HCT116 (cell line): Measurements from ENCODE around the gene GTF2IRD1.

ENCODE experiments used
- EZH2 ChIP-seq: fragments of 200-600 bp; sonication (generic); IDR thresholded peaks from 2 replicates; pipeline ENCODE4 v1.6.1; 2017; ENCODE audit warnings: antibody characterized with exemption, mixed run types
- EZH2phosphoT487 ChIP-seq: fragments of 200-600 bp; IDR thresholded peaks from 2 replicates; pipeline ENCODE4 v1.6.1; 2018; ENCODE audit warnings: antibody characterized with exemption, borderline replicate concordance
- POLR2A ChIP-seq: IDR thresholded peaks from 2 replicates; pipeline ENCODE4 v1.7.0; 2011; ENCODE audit warnings: borderline replicate concordance; ENCODE audit not compliant: insufficient read depth, insufficient read length; ENCODE audit errors: extremely low read depth
- RAD21 ChIP-seq: IDR thresholded peaks from 2 replicates; pipeline ENCODE4 v1.6.1; 2012; ENCODE audit warnings: low read depth, mild to moderate bottlenecking
- SIN3A ChIP-seq: IDR thresholded peaks from 2 replicates; pipeline ENCODE4 v1.6.1; 2012; ENCODE audit warnings: low read depth
- ZBTB33 ChIP-seq: IDR thresholded peaks from 2 replicates; pipeline ENCODE4 v1.6.1; 2011; ENCODE audit warnings: mild to moderate bottlenecking, low read length, moderate library complexity; ENCODE audit not compliant: insufficient replicate concordance; ENCODE audit errors: extremely low read depth
- TF ChIP-seq, protein P1 (sequence below), 3 experiments: fragments of 200-600 bp in 1 of 3; sonication (generic) in 1 of 3; IDR thresholded peaks in 2 of 3; conservative IDR thresholded peaks in 1 of 3; 2 replicates each; pipeline ENCODE4 v1.5.1; 2012 to 2017; ENCODE audit warnings: low read depth in 2 of 3, low read length in 2 of 3, antibody characterized with exemption in 1 of 3, borderline replicate concordance in 1 of 3, control low read depth in 1 of 3, mild to moderate bottlenecking in 1 of 3, mixed read lengths in 1 of 3, mixed run types in 1 of 3, moderate library complexity in 1 of 3; ENCODE audit not compliant: insufficient read depth in 1 of 3
- TF ChIP-seq, protein P2 (sequence below): IDR thresholded peaks from 2 replicates; pipeline ENCODE4 v1.6.1; 2012

DNA sequence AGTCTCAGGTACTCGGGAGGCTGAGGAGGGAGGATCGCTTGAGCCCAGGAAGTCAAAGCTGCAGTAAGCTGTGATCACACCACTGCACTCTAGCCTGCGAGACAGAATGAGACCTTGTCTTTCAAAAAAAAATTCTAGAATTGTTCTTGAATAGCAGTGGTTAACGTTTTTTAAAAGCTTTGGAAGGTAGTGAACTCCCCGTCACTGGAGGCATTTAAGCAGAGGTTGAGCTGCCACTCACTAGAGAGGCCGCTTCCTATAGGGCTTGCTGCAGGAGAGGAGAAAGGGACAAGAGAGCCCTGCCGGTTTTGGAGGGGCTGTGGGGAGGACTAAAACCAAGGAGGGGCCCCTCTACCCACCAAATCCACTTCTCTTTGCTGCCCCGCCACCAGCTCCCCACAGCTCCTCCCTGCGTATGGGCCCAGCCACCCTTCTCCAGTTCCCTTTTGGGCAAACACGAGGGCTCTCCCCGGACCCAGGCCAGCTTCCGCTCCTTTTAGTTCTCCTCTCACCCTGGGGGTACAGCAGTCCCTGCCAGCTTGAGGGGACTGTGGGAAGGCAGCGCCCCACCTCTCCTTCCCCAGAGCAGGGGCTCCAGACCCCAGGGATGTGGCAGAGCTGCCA is 116.9 kb downstream of the GTF2IRD1 start:
- TF ChIP-seq, protein P1, sequence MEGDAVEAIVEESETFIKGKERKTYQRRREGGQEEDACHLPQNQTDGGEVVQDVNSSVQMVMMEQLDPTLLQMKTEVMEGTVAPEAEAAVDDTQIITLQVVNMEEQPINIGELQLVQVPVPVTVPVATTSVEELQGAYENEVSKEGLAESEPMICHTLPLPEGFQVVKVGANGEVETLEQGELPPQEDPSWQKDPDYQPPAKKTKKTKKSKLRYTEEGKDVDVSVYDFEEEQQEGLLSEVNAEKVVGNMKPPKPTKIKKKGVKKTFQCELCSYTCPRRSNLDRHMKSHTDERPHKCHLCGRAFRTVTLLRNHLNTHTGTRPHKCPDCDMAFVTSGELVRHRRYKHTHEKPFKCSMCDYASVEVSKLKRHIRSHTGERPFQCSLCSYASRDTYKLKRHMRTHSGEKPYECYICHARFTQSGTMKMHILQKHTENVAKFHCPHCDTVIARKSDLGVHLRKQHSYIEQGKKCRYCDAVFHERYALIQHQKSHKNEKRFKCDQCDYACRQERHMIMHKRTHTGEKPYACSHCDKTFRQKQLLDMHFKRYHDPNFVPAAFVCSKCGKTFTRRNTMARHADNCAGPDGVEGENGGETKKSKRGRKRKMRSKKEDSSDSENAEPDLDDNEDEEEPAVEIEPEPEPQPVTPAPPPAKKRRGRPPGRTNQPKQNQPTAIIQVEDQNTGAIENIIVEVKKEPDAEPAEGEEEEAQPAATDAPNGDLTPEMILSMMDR (IDR thresholded peaks at IDR 0.05 in 2 of 3, conservative IDR thresholded peaks at IDR 0.05 in 1 of 3; ENCODE audit: borderline replicate concordance in 1 of 3, insufficient read depth in 1 of 3, low read depth in 2 of 3, low read length in 2 of 3), result no peak
- TF ChIP-seq POLR2A (no peak), EZH2phosphoT487 (no peak), EZH2 (no peak), ZBTB33 (no peak), RAD21 (no peak), SIN3A (no peak)
- TF ChIP-seq, protein P2, sequence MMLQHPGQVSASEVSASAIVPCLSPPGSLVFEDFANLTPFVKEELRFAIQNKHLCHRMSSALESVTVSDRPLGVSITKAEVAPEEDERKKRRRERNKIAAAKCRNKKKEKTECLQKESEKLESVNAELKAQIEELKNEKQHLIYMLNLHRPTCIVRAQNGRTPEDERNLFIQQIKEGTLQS, result no peak
